ENCODE measurements around the gene PROCR. TPM values are rescaled to one million over a fixed set of nuclear protein-coding genes. Genes with fewer than 3 reads are reported as not detected.

The PROCR gene
- total and polyA plus RNA-seq, 4 donors = 14.4 to 31.0 (median 24.4) TPM

DNA sequence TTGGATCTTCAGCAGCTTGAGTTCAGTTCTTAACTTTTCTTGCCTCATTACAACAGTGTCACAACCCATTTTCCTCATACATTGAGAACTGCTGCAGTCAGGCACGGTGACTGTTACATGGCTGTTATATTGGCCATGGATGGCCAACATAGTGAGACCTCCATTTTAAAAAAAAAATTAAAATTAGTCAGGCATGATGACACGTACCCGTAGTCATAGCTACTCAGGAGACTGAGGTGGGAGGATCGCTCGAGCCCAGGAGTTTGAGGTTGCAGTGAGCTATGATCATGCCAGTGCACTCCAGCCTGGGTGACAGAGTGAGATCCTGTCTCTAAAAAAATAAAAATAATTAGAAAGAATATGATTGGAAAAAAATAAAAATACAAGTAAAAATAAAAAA lies 44.7 kb downstream of the PROCR start:
- no peak for DNase-seq
- Histone ChIP-seq H3K4me3 (no peak overlapping the region), H3K4me1 (ENCODE audit: control insufficient read depth in 5 of 5, insufficient read depth in 5 of 5, low read length in 5 of 5) (no peaks in the 10 kb centered on the region), H3K9me3 (ENCODE audit: control insufficient read depth in 4 of 4, insufficient read depth in 3 of 4, low read length in 3 of 4) (no peaks in the 10 kb centered on the region), H3K27me3 (ENCODE audit: control insufficient read depth in 3 of 3, insufficient read depth in 3 of 3, low read length in 2 of 3) (no peaks in the 10 kb centered on the region), H3K27ac (ENCODE audit: low read depth in 1 of 2, low read length in 1 of 2) (no peak overlapping the region), H3K9ac (ENCODE audit: insufficient read depth in 1 of 2, low read length in 2 of 2) (no peak overlapping the region), H3K36me3 (ENCODE audit: control insufficient read depth in 4 of 4, insufficient read depth in 4 of 4, low read length in 4 of 4) (peaks cover 0 to 2% (median under 1%) of the 10 kb centered on the region in 4 donors)
- WGBS, 2 donors = 94 to 95% methylated on average over 5 of the region's 5 CpGs
- TF ChIP-seq, protein P1, sequence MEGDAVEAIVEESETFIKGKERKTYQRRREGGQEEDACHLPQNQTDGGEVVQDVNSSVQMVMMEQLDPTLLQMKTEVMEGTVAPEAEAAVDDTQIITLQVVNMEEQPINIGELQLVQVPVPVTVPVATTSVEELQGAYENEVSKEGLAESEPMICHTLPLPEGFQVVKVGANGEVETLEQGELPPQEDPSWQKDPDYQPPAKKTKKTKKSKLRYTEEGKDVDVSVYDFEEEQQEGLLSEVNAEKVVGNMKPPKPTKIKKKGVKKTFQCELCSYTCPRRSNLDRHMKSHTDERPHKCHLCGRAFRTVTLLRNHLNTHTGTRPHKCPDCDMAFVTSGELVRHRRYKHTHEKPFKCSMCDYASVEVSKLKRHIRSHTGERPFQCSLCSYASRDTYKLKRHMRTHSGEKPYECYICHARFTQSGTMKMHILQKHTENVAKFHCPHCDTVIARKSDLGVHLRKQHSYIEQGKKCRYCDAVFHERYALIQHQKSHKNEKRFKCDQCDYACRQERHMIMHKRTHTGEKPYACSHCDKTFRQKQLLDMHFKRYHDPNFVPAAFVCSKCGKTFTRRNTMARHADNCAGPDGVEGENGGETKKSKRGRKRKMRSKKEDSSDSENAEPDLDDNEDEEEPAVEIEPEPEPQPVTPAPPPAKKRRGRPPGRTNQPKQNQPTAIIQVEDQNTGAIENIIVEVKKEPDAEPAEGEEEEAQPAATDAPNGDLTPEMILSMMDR (IDR thresholded peaks at IDR 0.05; ENCODE audit: control extremely low read depth, extremely low read depth) = no peak
- ATAC-seq (ENCODE audit: insufficient read depth, low FRiP score) = no peak

- 90% methylated on average over 5 of the region's 5 CpGs for WGBS, 2 donors
- TF ChIP-seq, protein P1 (IDR thresholded peaks at IDR 0.05; ENCODE audit: control extremely low read depth, extremely low read depth) = no peak
- Histone ChIP-seq H3K9me3 (ENCODE audit: control insufficient read depth in 4 of 4, insufficient read depth in 3 of 4, low read length in 3 of 4) (no peaks in the 10 kb centered on the region), H3K27ac (ENCODE audit: low read depth in 1 of 2, low read length in 1 of 2) (no peak overlapping the region), H3K36me3 (ENCODE audit: control insufficient read depth in 4 of 4, insufficient read depth in 4 of 4, low read length in 4 of 4) (no peaks in the 10 kb centered on the region), H3K4me1 (ENCODE audit: control insufficient read depth in 5 of 5, insufficient read depth in 5 of 5, low read length in 5 of 5) (peaks cover 0 to 9% (median 0%) of the 10 kb centered on the region in 5 donors), H3K4me3 (no peak overlapping the region), H3K27me3 (ENCODE audit: control insufficient read depth in 3 of 3, insufficient read depth in 3 of 3, low read length in 2 of 3) (peaks cover 0 to 18% (median 3%) of the 10 kb centered on the region in 3 donors), H3K9ac (ENCODE audit: insufficient read depth in 1 of 2, low read length in 2 of 2) (no peak overlapping the region)
- DNase-seq (no peak), ATAC-seq (ENCODE audit: insufficient read depth, low FRiP score) (no peak)
Observed at GRCh38 chr20:35223941-35224340, 52.1 kb downstream of the PROCR start.

- Histone ChIP-seq H3K27me3 (ENCODE audit: control insufficient read depth in 3 of 3, insufficient read depth in 3 of 3, low read length in 2 of 3) (peaks cover 0 to 18% (median 3%) of the 10 kb centered on the region in 3 donors), H3K36me3 (ENCODE audit: control insufficient read depth in 4 of 4, insufficient read depth in 4 of 4, low read length in 4 of 4) (no peaks in the 10 kb centered on the region), H3K27ac (ENCODE audit: low read depth in 1 of 2, low read length in 1 of 2) (no peak overlapping the region), H3K9me3 (ENCODE audit: control insufficient read depth in 4 of 4, insufficient read depth in 3 of 4, low read length in 3 of 4) (no peaks in the 10 kb centered on the region), H3K4me1 (ENCODE audit: control insufficient read depth in 5 of 5, insufficient read depth in 5 of 5, low read length in 5 of 5) (peaks cover 0 to 9% (median 0%) of the 10 kb centered on the region in 5 donors), H3K9ac (ENCODE audit: insufficient read depth in 1 of 2, low read length in 2 of 2) (no peak overlapping the region), H3K4me3 (no peak overlapping the region)
- DNase-seq (no peak), ATAC-seq (ENCODE audit: insufficient read depth, low FRiP score) (no peak)
- TF ChIP-seq, protein P1 (IDR thresholded peaks at IDR 0.05; ENCODE audit: control extremely low read depth, extremely low read depth) = no peak
- 95% methylated on average over 5 of the region's 5 CpGs for WGBS, 2 donors
Observed at GRCh38 chr20:35224536-35224935, 52.7 kb downstream of the PROCR start.

All from lung (tissue), 12 donors.